ENCODE measurements around the gene NPEPPS. TPM values are rescaled to one million over a fixed set of nuclear protein-coding genes. Genes with fewer than 3 reads are reported as not detected.
A peak's percentile ranks its signal among the peaks of the same experiment; 100 is the strongest.
"Not testable (repeated sequence)": the region's sequence is repeated elsewhere in the genome, so short reads cannot be mapped to it uniquely, and the experiment has no call there.

The NPEPPS gene
- total and polyA plus RNA-seq, 3 experiments from 2014 or later: 48.9 to 101 (median 98.0) TPM

DNA sequence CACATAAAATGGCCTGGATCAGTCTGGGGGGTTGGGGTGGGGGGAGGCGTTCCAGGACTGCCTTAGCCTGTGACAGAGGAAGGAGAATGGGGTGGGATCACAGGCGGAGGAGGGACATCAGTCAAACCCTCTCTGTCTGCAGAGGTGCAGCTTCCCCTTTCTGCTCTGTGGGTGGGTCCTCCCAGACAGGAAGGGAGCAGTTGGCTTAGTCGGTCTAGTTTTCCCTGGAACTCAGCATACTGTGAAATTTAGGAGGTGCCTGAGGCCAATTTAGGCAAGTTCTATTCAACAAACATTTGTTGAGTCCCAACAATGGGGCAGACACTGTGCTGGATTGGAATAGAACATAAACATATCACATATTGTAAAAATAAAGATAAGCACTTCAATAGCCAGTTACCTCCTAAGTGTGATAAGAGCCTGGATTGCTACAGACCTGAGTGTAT is 19.2 kb upstream of the NPEPPS start:
- H3K27ac Mint-ChIP-seq: peak overlapping the region in 1 of 8 donors; percentile 30
- H3K36me3 Mint-ChIP-seq; H3K27ac ChIP-seq (ENCODE audit: low read depth, low read length); POLR2A ChIA-PET; H3K27me3 ChIP-seq (ENCODE audit: insufficient read depth, low read length, poor library complexity, severe bottlenecking); H3K4me1 Mint-ChIP-seq; DNase-seq; H3K4me1 ChIP-seq (ENCODE audit: insufficient read depth, low read length); H3K36me3 ChIP-seq (ENCODE audit: insufficient read depth, low read length); H3K27me3 Mint-ChIP-seq; H3K4me3 ChIP-seq (ENCODE audit: low read length); H3K9me3 Mint-ChIP-seq; H3K9me3 ChIP-seq (ENCODE audit: low read length); H3K4me3 Mint-ChIP-seq; CTCF ChIA-PET: not testable (repeated sequence)

- H3K27ac Mint-ChIP-seq; H3K4me3 ChIP-seq (ENCODE audit: low read length); H3K27me3 ChIP-seq (ENCODE audit: insufficient read depth, low read length, poor library complexity, severe bottlenecking); H3K9me3 ChIP-seq (ENCODE audit: low read length); H3K27ac ChIP-seq (ENCODE audit: low read depth, low read length); H3K27me3 Mint-ChIP-seq; H3K9me3 Mint-ChIP-seq; H3K4me1 Mint-ChIP-seq; CTCF ChIA-PET; POLR2A ChIA-PET; H3K4me3 Mint-ChIP-seq; H3K4me1 ChIP-seq (ENCODE audit: insufficient read depth, low read length); H3K36me3 Mint-ChIP-seq; H3K36me3 ChIP-seq (ENCODE audit: insufficient read depth, low read length); DNase-seq: not testable (repeated sequence)
Measured at GRCh38 chr17:47513301-47513700, 17.6 kb upstream of the NPEPPS start.

GRCh38 chr17:47518880-47519279 is 12.0 kb upstream of the NPEPPS start:
- H3K4me3 ChIP-seq (ENCODE audit: low read length); POLR2A ChIA-PET; H3K36me3 Mint-ChIP-seq; H3K4me1 ChIP-seq (ENCODE audit: insufficient read depth, low read length); H3K27me3 ChIP-seq (ENCODE audit: insufficient read depth, low read length, poor library complexity, severe bottlenecking); H3K9me3 Mint-ChIP-seq; H3K36me3 ChIP-seq (ENCODE audit: insufficient read depth, low read length); H3K9me3 ChIP-seq (ENCODE audit: low read length); H3K4me1 Mint-ChIP-seq; H3K27ac ChIP-seq (ENCODE audit: low read depth, low read length); DNase-seq; CTCF ChIA-PET; H3K27me3 Mint-ChIP-seq: not testable (repeated sequence)
- peak overlapping the region in 1 of 8 donors; percentile 42 for H3K27ac Mint-ChIP-seq
- peak overlapping the region in 1 of 7 donors; percentile 18 for H3K4me3 Mint-ChIP-seq

GRCh38 chr17:47519365-47519764 is 11.5 kb upstream of the NPEPPS start:
- H3K9me3 ChIP-seq (ENCODE audit: low read length); POLR2A ChIA-PET; H3K4me1 ChIP-seq (ENCODE audit: insufficient read depth, low read length); CTCF ChIA-PET; H3K27me3 ChIP-seq (ENCODE audit: insufficient read depth, low read length, poor library complexity, severe bottlenecking); H3K27ac ChIP-seq (ENCODE audit: low read depth, low read length); H3K4me3 ChIP-seq (ENCODE audit: low read length); H3K4me1 Mint-ChIP-seq; H3K9me3 Mint-ChIP-seq; H3K36me3 Mint-ChIP-seq; H3K27me3 Mint-ChIP-seq; H3K4me3 Mint-ChIP-seq; DNase-seq; H3K36me3 ChIP-seq (ENCODE audit: insufficient read depth, low read length): not testable (repeated sequence)
- peak overlapping the region in 1 of 8 donors; percentile 38 for H3K27ac Mint-ChIP-seq

GRCh38 chr17:47520279-47520678 is 10.6 kb upstream of the NPEPPS start:
- H3K36me3 Mint-ChIP-seq; H3K27me3 ChIP-seq (ENCODE audit: insufficient read depth, low read length, poor library complexity, severe bottlenecking); H3K27ac ChIP-seq (ENCODE audit: low read depth, low read length); DNase-seq; H3K4me1 Mint-ChIP-seq; POLR2A ChIA-PET; CTCF ChIA-PET; H3K4me3 Mint-ChIP-seq; H3K4me1 ChIP-seq (ENCODE audit: insufficient read depth, low read length); H3K27me3 Mint-ChIP-seq; H3K9me3 Mint-ChIP-seq; H3K9me3 ChIP-seq (ENCODE audit: low read length); H3K4me3 ChIP-seq (ENCODE audit: low read length); H3K27ac Mint-ChIP-seq; H3K36me3 ChIP-seq (ENCODE audit: insufficient read depth, low read length): not testable (repeated sequence)

DNA sequence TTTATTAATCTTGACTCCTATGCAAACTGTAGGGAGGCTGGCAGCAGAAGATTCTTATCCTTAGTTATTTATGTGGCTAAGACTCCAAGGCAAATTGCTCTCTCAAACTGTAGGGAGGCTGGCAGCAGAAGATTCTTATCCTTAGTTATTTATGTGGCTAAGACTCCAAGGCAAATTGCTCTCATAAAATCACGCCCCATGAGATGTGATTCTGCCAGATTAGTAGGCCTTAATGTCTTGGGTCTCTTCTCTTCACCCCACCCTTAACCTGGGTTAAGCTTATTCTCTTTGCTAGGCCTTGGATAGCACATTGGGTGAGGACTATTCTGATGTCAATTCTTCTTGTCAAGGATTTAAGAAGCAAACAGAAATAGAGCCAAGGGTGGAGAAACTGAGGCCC is 9.5 kb upstream of the NPEPPS start:
- H3K4me3 ChIP-seq (ENCODE audit: low read length); H3K27ac Mint-ChIP-seq; H3K4me3 Mint-ChIP-seq; H3K36me3 Mint-ChIP-seq; POLR2A ChIA-PET; DNase-seq; H3K36me3 ChIP-seq (ENCODE audit: insufficient read depth, low read length); H3K27me3 ChIP-seq (ENCODE audit: insufficient read depth, low read length, poor library complexity, severe bottlenecking); H3K4me1 Mint-ChIP-seq; H3K27me3 Mint-ChIP-seq; CTCF ChIA-PET; H3K27ac ChIP-seq (ENCODE audit: low read depth, low read length); H3K9me3 ChIP-seq (ENCODE audit: low read length); H3K9me3 Mint-ChIP-seq; H3K4me1 ChIP-seq (ENCODE audit: insufficient read depth, low read length): not testable (repeated sequence)

DNA sequence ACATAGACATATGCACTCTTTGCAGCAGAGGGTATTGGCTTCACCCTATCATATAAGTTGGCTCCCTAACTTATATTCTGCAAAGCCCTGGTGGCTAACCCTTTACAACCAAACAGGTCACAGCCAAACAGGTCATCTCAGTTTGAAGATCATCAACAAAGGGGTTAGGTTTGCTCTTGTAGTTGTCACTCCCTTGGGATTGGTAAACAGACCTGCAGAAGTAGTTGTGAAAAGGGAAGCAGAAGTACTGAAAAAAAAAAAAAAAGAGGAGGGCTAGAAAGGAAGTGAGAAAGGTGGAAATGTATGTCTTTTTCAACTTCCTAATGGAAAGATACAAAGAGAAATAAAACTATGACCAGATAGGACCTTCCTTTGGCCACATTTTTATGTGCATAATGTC is 8.6 kb upstream of the NPEPPS start:
- H3K27me3 Mint-ChIP-seq; H3K4me3 Mint-ChIP-seq; H3K4me1 Mint-ChIP-seq; H3K27ac ChIP-seq (ENCODE audit: low read depth, low read length); H3K36me3 Mint-ChIP-seq; H3K9me3 ChIP-seq (ENCODE audit: low read length); CTCF ChIA-PET; H3K4me1 ChIP-seq (ENCODE audit: insufficient read depth, low read length); H3K4me3 ChIP-seq (ENCODE audit: low read length); H3K9me3 Mint-ChIP-seq; DNase-seq; H3K27ac Mint-ChIP-seq; H3K36me3 ChIP-seq (ENCODE audit: insufficient read depth, low read length); POLR2A ChIA-PET; H3K27me3 ChIP-seq (ENCODE audit: insufficient read depth, low read length, poor library complexity, severe bottlenecking): not testable (repeated sequence)

GRCh38 chr17:47531233-47531820 is 419 bp downstream of the NPEPPS start:
- CTCF ChIA-PET; H3K9me3 ChIP-seq (ENCODE audit: low read length); H3K4me1 ChIP-seq (ENCODE audit: insufficient read depth, low read length); POLR2A ChIA-PET; H3K27me3 Mint-ChIP-seq; H3K9me3 Mint-ChIP-seq; H3K27me3 ChIP-seq (ENCODE audit: insufficient read depth, low read length, poor library complexity, severe bottlenecking); H3K36me3 Mint-ChIP-seq; H3K36me3 ChIP-seq (ENCODE audit: insufficient read depth, low read length); H3K4me3 ChIP-seq (ENCODE audit: low read length): not testable (repeated sequence)
- Mint-ChIP-seq H3K4me3 (peak overlapping the region in 6 of 7 donors; percentile 47 to 94 (median 86)), H3K4me1 (peaks cover 13 to 19% (median 18%) of the 10 kb centered on the region in 3 donors), H3K27ac (peak overlapping the region in 1 of 8 donors; percentile 83)
- DNase-seq: peak in 2 of 5 donors; percentile 36 to 39
- peak overlapping the region; percentile 43 for H3K27ac ChIP-seq (ENCODE audit: low read depth, low read length)

DNA sequence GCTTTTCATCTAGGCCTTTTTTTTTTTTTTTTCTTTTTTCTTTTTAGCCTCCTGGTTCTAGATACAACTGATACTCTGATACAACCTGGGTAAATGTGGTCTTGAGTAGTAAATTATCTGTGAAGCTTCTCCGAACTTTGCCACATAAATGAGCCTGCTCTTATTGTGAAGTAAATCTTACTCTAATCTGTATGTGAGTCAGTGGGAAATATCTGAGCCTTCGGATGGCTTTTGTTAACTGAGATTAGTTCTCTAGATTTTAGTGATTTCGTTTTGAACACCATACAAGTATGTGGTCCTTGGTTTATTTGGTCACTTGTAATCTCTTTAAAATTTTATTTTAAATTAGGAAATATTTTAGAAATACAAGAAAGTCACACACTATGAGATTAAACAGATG is 8.2 kb downstream of the NPEPPS start:
- DNase-seq; H3K27me3 Mint-ChIP-seq; H3K27ac Mint-ChIP-seq; H3K4me1 ChIP-seq (ENCODE audit: insufficient read depth, low read length); H3K36me3 ChIP-seq (ENCODE audit: insufficient read depth, low read length); H3K9me3 ChIP-seq (ENCODE audit: low read length); H3K9me3 Mint-ChIP-seq; H3K4me3 ChIP-seq (ENCODE audit: low read length); H3K36me3 Mint-ChIP-seq; H3K4me3 Mint-ChIP-seq; POLR2A ChIA-PET; CTCF ChIA-PET; H3K27ac ChIP-seq (ENCODE audit: low read depth, low read length); H3K27me3 ChIP-seq (ENCODE audit: insufficient read depth, low read length, poor library complexity, severe bottlenecking): not testable (repeated sequence)
- peaks cover 11 to 22% (median 17%) of the 10 kb centered on the region in 3 donors for H3K4me1 Mint-ChIP-seq
